Effector memory CD4-positive, alpha-beta T cell (primary cell): ENCODE data around the gene ZNF292.

Experiments
- DNase-seq, 3 donors: peaks; one replicate each; pipeline ENCODE4 v3.0.0-alpha.2; 2020
- H3K27ac ChIP-seq: 2 replicates; pipeline ENCODE4 v1.7.0; 2013; ENCODE audit warnings: mild to moderate bottlenecking, low read length, moderate library complexity; ENCODE audit not compliant: insufficient read depth, poor library complexity, severe bottlenecking
- H3K27me3 ChIP-seq: replicated peaks from 2 replicates; pipeline ENCODE4 v1.7.0; 2013; ENCODE audit warnings: mild to moderate bottlenecking, low read length; ENCODE audit not compliant: insufficient read depth, control insufficient read depth, poor library complexity, severe bottlenecking
- H3K36me3 ChIP-seq: 2 replicates; pipeline ENCODE4 v1.7.0; 2013; ENCODE audit warnings: mild to moderate bottlenecking, low read length, moderate library complexity; ENCODE audit not compliant: control insufficient read depth, insufficient read depth
- H3K4me1 ChIP-seq: 2 replicates; pipeline ENCODE4 v1.7.0; 2013; ENCODE audit warnings: low read length, mild to moderate bottlenecking; ENCODE audit not compliant: control insufficient read depth, insufficient read depth, poor library complexity, severe bottlenecking
- H3K4me3 ChIP-seq: 2 replicates; pipeline ENCODE4 v1.7.0; 2013; ENCODE audit warnings: low read length, low read depth, mild to moderate bottlenecking; ENCODE audit not compliant: insufficient read depth, poor library complexity, severe bottlenecking
- H3K9me3 ChIP-seq: 2 replicates; pipeline ENCODE4 v1.7.0; 2013; ENCODE audit warnings: mild to moderate bottlenecking, low read length, moderate library complexity; ENCODE audit not compliant: control insufficient read depth

Gene ZNF292

DNA sequence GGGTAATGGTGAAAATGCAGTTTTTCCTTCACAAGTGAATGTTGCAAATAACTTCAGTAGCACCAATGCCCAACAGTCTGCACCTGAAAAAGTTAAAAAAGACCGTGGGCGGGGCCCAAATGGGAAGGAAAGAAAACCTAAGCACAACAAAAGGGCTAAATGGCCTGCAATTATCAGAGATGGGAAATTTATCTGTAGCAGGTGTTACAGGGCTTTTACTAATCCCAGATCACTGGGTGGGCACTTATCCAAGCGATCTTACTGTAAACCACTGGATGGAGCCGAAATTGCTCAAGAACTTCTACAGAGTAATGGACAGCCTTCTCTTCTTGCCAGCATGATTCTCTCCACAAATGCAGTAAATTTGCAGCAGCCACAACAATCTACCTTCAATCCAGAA lies 102.2 kb downstream of the ZNF292 start:
- no peak for DNase-seq
- no peaks in the 10 kb centered on the region for H3K9me3 ChIP-seq
- no peak overlapping the region for H3K4me3 ChIP-seq
- H3K4me1 ChIP-seq = no peaks in the 10 kb centered on the region
- H3K27me3 ChIP-seq = no peaks in the 10 kb centered on the region
- no peak overlapping the region for H3K27ac ChIP-seq
- peaks cover 23% of the 10 kb centered on the region for H3K36me3 ChIP-seq

DNA sequence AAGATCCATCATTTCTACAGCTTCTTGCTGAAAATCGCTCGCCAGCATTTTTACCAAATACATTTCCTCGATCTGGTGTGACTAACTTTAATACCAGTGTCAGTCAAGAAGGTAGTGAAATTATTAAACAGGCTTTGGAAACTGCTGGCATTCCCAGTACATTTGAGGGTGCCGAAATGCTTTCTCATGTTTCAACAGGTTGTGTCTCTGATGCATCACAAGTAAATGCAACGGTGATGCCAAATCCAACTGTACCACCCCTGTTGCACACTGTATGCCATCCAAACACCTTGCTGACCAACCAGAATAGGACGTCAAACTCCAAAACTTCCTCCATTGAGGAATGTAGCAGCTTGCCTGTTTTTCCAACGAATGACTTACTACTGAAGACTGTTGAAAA lies 102.6 kb downstream of the ZNF292 start:
- no peaks in the 10 kb centered on the region for H3K27me3 ChIP-seq
- H3K4me3 ChIP-seq = no peak overlapping the region
- peaks cover 23% of the 10 kb centered on the region for H3K36me3 ChIP-seq
- no peak overlapping the region for H3K27ac ChIP-seq
- H3K4me1 ChIP-seq = no peaks in the 10 kb centered on the region
- DNase-seq = no peak
- H3K9me3 ChIP-seq = no peaks in the 10 kb centered on the region

GRCh38 chr6:87259791-87260190 lies 104.4 kb downstream of the ZNF292 start:
- Histone ChIP-seq H3K4me1 (no peaks in the 10 kb centered on the region), H3K9me3 (no peaks in the 10 kb centered on the region), H3K4me3 (no peak overlapping the region), H3K27me3 (no peaks in the 10 kb centered on the region), H3K27ac (no peak overlapping the region), H3K36me3 (peaks cover 20% of the 10 kb centered on the region)
- DNase-seq = no peak

DNA sequence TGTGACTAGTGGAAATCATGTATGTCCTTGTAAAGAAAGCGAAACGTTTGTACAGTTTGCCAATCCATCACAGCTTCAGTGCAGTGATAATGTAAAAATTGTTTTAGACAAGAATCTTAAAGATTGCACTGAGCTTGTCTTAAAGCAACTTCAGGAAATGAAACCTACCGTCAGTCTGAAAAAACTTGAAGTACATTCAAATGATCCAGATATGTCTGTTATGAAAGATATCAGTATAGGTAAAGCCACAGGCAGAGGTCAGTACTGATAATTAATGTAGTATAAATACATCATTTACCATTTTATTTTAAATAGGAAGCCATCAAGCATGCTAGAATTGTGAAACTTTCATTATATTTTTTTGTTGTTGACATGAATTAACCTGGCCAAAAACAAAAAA lies 106.2 kb downstream of the ZNF292 start:
- no peaks in the 10 kb centered on the region for H3K27me3 ChIP-seq
- peaks cover 3% of the 10 kb centered on the region for H3K36me3 ChIP-seq
- no peak for DNase-seq
- no peaks in the 10 kb centered on the region for H3K9me3 ChIP-seq
- no peaks in the 10 kb centered on the region for H3K4me1 ChIP-seq
- H3K4me3 ChIP-seq = no peak overlapping the region
- no peak overlapping the region for H3K27ac ChIP-seq

DNA sequence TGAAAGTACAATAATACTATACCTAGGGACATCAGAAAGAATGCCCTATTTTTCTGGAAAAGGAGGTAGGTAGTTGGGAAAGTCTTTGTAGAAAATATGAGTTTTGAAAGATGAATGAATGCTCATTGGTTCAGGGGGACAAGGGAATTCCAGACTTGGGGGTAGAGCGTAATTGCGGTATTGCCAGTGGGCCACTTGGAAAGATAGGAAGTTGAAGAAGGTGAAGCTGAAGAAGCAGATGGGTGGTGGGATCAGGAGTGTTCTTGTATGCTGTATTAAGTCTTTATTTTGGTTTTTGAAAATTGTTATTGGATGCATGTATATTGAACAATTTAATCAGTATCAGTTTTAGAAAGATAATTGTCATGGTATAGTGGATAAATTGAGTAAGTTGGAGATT lies 109.1 kb downstream of the ZNF292 start:
- Histone ChIP-seq H3K4me3 (no peak overlapping the region), H3K27ac (no peak overlapping the region), H3K4me1 (no peaks in the 10 kb centered on the region), H3K27me3 (no peaks in the 10 kb centered on the region), H3K9me3 (no peaks in the 10 kb centered on the region), H3K36me3 (no peaks in the 10 kb centered on the region)
- DNase-seq = no peak

- H3K4me3 ChIP-seq = no peak overlapping the region
- no peaks in the 10 kb centered on the region for H3K9me3 ChIP-seq
- no peaks in the 10 kb centered on the region for H3K27me3 ChIP-seq
- DNase-seq = no peak
- no peak overlapping the region for H3K27ac ChIP-seq
- H3K4me1 ChIP-seq = peaks cover 5% of the 10 kb centered on the region
- H3K36me3 ChIP-seq = no peaks in the 10 kb centered on the region
Measured at GRCh38 chr6:87274660-87275274, 119.4 kb downstream of the ZNF292 start.

GRCh38 chr6:87276624-87277023 lies 121.3 kb downstream of the ZNF292 start:
- Histone ChIP-seq H3K4me3 (no peak overlapping the region), H3K4me1 (peaks cover 5% of the 10 kb centered on the region), H3K9me3 (no peaks in the 10 kb centered on the region), H3K36me3 (no peaks in the 10 kb centered on the region), H3K27me3 (no peaks in the 10 kb centered on the region), H3K27ac (no peak overlapping the region)
- no peak for DNase-seq

- no peaks in the 10 kb centered on the region for H3K36me3 ChIP-seq
- H3K4me1 ChIP-seq = peaks cover 5% of the 10 kb centered on the region
- no peaks in the 10 kb centered on the region for H3K27me3 ChIP-seq
- no peak overlapping the region for H3K4me3 ChIP-seq
- H3K27ac ChIP-seq = no peak overlapping the region
- DNase-seq = no peak
- no peaks in the 10 kb centered on the region for H3K9me3 ChIP-seq
Measured at GRCh38 chr6:87277123-87277522, 121.8 kb downstream of the ZNF292 start.

DNA sequence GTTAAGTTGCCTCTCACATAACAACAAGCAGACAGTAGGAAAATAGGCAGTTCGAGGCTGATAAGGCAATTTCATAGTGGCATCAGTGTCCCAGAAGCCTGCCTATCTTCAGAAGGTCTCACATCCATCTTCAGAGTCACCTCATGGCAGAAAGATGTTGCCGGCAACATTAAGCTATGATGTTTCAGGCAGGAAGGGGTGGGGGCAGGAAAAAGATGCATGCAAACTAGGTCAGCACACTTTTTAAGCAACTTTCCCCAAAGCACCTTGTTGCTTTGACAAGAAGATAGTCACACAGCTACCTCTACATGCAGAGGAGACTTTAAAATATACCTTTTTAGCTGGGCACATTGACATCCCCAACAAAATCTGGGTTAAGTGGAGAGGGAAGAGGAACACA lies 123.8 kb downstream of the ZNF292 start:
- Histone ChIP-seq H3K9me3 (no peaks in the 10 kb centered on the region), H3K27me3 (no peaks in the 10 kb centered on the region), H3K4me3 (no peak overlapping the region), H3K27ac (no peak overlapping the region), H3K4me1 (peaks cover 5% of the 10 kb centered on the region), H3K36me3 (no peaks in the 10 kb centered on the region)
- peak in 2 of 3 donors; percentile 0 to 1 for DNase-seq

GRCh38 chr6:87281426-87281825 lies 126.1 kb downstream of the ZNF292 start:
- no peaks in the 10 kb centered on the region for H3K9me3 ChIP-seq
- H3K4me3 ChIP-seq = no peak overlapping the region
- DNase-seq = no peak
- no peak overlapping the region for H3K27ac ChIP-seq
- H3K36me3 ChIP-seq = no peaks in the 10 kb centered on the region
- no peaks in the 10 kb centered on the region for H3K27me3 ChIP-seq
- H3K4me1 ChIP-seq = peaks cover 5% of the 10 kb centered on the region
